GM21390 (cell line): ENCODE results near the gene UBE2G2.

ENCODE experiments used
- ATAC-seq: cut with Tn5 transposase; IDR thresholded peaks from one replicate; pipeline ENCODE4 v1.9.1; 2021; ENCODE audit not compliant: unreplicated experiment

Gene UBE2G2

DNA sequence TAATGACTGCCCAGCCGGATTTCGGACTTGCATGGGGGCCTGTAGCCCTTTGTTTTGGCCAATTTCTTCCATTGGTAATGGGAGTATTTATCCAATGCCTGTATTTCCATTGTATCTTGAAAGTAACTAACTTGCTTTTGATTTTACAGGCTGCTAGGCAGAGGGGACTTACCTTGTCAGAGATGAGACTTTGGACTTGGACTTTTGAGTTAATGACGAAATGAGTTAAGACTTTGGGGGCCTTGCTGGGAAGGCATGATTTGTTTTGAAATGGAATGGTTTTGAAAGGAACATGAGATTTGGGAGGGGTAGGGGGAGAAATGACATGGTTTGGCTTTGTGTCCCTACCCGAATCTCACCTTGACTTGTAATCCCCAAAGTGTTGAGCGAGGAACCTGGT lies 9.6 kb downstream of the UBE2G2 start:
- no peak for ATAC-seq

- no peak for ATAC-seq
Observed at GRCh38 chr21:44791246-44791645, 10.4 kb downstream of the UBE2G2 start.

DNA sequence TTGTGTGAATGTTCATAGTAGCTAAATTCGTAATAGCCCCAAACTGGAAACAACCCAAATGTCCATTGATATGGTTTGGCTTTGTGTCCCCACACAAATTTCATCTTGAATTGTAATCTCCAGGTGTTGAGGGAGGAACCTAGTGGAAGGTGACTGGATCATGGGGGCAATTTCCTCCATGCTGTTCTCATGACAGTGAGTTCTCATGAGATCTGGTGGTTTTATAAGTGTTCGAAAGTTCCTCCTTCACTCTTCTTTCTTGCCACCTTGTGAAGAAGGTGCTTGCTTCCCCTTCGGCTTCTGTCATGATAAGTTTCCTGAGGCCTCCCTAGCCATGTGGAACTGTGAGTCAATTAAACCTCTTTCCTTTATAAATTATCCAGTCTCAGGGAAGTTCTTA lies 11.3 kb downstream of the UBE2G2 start:
- ATAC-seq: no peak

DNA sequence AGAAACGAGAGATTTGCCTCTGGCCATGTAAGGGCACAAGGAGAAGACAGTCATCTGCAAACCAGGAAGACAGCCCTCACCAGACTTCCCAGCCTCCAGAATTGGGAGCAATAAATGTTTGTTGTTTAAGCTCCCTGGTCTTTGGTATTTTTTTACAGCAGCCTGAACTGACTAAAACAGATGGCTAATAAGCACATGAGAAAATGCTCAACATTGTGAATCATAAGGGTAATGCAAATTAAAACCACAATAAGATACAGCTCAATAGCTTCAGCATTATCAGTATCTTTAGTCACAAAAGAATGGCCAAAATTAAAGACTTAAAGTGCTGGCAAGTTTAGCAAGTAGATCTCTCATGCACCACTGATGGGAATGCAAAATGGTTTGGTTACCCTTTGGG lies 11.7 kb downstream of the UBE2G2 start:
- ATAC-seq: no peak

- ATAC-seq: no peak
Observed at GRCh38 chr21:44785620-44786335, 15.8 kb downstream of the UBE2G2 start.

DNA sequence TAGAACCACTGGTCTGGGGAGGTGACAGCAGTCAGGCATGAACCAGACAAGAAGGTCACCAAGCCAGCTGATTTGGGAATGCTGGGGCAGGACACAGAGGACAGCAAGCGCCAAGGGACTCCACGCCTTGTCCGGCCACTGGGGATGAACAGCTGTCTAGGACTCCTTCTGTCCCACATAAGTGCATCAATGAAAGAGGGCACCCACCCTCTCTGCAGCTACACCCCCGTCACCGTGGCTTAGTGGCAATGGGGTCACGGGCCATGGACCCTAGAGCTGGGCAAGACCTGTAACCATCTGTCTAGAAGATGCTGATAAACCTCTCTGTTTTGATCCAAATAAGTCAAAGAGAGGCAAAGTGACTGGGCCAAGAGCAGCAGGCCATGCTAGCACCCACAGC lies 16.8 kb downstream of the UBE2G2 start:
- no peak for ATAC-seq

DNA sequence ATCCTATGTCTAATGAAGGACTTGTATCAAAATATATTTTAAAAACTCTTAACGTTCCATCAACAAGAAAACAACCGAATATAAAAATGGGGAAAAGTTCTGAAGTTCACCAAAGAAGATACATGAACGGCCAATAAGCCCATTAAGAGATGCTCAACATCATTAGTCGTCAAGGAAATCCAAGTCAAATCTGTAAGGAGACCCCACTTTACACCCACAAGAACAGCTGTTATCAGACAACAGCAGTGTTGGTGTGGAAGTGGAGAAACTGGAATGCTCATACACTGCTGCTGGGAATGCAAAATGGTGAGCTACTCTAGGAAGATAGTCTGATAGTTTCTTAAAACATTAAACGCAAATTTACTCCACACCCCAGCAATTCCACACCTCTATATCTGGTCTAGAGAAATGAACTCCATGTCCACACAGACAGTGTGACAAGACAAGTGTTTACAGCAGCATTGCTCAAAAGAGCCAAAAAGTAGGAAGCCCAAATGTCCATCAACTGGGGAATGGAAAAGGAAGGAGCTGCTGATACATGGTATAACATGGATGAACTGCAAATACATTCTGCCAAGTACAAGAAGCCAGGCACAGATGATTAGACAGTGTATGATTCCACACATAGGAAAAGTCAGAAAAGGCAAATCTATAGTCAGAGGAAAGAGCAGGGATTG lies 18.5 kb downstream of the UBE2G2 start:
- ATAC-seq: no peak

GRCh38 chr21:44780767-44781459 lies 20.7 kb downstream of the UBE2G2 start:
- no peak for ATAC-seq

- ATAC-seq: no peak
Observed at GRCh38 chr21:44780137-44780502, 21.5 kb downstream of the UBE2G2 start.

DNA sequence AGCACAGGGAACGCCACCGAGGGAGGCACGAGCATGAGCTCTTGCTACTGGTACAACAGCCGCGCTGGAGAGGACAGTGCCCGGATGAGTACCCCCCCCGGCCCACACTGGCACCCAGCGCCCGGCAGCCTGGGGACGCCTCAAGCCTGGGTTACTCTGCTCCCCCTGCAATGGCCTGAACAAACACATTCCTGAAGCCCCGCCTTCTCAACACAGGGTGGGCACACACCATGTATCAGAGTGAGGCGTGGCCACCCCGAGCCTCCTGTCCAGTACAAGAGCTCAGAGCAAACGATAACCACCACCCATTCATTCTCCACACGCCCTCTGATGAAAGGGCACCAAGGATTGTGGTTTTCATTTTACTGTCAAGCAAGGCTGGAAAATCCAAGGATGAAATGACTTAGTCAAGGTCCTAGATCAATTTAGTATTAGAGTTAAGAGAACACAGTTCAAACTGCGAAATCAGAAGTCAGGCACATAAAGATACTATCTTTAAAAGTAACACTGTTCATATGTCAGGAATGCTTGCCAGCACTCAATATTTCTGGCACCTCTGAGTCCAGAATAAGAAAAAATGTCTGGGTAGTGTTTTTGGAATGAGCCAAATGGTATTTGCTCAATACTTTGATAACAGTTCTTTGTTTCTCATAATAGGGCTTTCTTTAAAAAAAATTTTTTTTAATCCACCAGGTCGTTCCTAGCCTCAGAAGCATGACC lies 22.0 kb downstream of the UBE2G2 start:
- no peak for ATAC-seq

- no peak for ATAC-seq
Observed at GRCh38 chr21:44778983-44779382, 22.6 kb downstream of the UBE2G2 start.

DNA sequence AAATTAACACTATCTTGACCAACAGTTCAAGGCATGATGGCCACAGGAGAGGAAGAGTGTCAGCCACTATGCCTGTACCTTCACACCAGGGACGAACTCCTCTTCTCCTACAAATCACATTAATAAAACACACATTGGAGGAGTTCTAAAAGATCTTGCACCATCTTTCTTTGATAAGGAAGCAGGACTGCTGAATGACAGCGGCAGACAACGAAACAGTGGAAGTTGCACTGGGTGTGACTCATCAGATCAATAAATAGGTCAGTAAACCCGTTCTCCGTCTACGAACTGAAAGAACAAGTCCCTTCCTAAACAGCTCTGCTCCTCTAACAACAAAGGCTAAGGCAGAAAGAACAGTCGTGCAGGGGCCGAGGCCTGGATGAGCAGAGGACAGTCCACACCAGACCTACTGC lies 23.1 kb downstream of the UBE2G2 start:
- no peak for ATAC-seq

DNA sequence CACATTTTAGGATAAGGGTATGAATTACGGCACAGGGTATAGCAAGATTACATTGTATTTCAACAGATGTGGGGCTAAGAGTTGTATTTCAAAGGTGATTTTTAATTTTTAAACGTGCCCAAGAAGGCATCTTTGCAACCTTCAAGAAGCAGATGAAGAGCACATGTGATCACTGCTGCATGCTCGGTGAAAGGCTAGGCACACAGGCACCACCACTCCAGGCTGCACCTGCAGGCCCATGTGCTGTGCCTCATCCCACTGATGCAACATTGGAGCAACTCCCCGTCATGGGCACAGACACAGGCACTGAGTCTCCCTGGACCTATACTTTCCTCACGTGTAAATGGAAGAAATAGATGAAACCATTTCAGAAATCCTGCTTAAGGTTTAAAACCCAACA lies 23.5 kb downstream of the UBE2G2 start:
- ATAC-seq: no peak

DNA sequence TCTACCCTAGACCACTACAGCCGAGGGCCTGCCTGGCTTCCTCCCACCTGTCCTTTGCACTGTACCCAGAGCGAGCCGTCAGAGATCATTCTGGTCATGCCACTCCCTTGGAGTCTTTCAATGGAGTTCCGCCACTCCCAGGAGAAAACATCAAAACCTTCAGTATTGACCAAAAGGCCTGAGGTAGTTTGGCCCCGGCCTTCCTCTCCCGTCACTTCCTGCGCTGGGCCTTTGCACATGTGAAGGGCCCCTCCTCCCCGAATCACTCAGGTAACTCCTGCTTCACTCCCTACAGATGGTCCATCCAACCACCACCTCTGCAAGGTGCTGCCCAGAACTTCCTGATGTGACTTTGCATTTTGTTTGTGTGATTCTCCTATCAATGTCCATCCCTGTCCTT lies 26.6 kb downstream of the UBE2G2 start:
- ATAC-seq: no peak

- ATAC-seq: no peak
Observed at GRCh38 chr21:44773291-44773932, 28.2 kb downstream of the UBE2G2 start.

DNA sequence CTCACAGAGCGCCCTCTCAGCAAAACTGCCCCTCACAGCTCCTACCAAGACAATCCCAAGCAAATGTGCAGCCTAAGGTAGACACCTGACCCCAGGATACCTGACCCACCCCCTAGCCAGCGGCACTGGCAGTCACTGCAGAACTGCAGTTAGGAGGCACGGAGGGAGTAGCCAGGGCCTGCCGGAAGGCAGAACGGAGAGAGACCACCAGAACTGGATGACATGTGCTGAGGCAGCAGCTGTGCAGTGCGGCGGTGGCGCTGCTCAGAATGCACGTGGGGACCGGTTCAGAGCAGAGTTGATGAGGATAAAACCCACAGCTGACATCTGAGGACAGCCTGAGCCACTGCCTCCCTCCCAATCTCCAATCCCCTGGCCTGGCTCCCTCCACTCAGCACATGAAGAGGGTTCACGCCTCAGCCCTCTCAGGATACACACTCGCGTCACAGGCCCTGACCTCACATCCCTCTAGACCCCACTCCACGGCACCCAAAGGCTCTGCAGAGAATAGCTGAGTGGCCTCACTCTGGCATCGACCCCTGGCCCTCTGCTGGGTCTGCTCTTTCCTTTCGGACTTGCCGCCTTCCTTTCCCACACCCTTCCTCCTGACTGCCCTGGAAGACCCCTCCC lies 29.6 kb downstream of the UBE2G2 start:
- no peak for ATAC-seq

DNA sequence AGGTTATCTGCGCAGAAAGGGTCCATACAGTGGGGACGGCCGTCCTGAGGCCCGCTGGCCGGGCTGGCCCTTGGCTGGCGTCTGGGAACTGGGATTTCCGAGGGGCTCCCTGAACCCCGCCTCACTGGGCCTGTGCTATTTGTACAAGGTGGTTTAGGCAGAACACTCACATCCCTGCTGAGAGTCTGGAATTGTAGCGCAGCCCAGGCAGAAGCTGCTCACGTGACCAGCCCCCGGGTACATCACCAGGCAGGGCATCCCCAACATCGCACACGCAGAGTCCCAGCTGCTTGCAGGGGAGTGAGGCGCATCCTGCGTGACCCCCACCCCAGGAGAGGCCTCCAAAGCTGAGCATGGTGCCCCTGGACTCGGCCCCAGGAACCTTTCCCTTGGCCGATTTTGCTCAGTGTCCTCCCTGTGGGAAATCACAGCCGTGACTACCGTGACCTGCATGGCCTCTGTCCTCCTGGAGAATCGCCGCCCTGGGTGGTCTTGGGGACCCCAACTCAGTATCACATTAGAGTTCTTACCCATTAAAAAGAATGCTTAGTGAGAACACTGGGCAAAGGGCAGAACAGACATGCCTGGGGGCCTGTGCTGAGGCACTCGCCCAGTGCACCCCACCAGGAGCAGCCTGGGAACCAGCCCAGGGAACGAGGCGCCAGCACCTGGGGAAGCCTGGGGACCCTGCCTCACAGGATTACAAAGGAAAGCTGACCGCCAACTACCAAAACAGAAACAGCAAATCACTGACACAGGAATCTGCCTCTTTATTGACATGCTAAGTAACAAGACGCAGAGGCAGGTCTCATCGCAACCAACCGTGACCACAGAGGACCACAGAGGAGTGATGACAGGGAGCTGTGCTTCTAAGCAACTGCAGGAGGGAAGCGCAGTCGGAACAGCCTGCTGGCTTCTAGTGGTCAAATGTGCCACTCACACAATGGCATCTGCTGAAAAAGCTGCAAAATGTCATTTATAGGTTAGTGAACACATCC lies 33.5 kb downstream of the UBE2G2 start:
- ATAC-seq: no peak

DNA sequence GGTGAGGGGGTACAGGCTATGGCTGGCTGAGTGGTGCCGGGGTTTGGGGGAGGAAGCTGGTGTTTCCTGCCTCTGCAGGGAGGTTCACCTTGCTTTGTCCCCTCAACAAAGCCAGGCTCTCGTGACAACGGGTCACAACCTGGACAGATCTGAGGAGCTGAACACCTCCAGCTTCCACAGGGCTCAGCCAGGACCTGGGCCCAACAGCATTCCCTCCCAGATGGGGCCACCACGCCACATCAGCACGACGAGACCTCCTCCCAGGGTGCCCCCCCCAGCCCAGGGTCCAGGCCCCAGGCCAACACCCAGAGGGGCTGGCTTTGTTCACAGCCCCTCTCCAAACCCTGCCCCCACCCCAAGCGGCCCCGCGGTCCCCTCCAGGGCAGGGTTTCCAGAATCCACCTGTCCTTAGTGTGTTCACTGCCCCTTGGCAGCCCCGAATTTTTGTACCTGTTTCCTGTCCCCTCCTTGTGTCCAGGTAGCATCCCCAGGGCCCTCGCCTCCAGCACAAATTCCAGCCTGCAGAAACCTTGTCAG lies 34.7 kb downstream of the UBE2G2 start:
- ATAC-seq: no peak
